Activated T-helper 9 cell treated with anti-CD3 and anti-CD28 coated beads, Interleukin-2, amount 50 U/mL, for 16 hours (primary cell): ENCODE measurements around the gene RPS14.
"Not testable (repeated sequence)": the region's sequence is repeated elsewhere in the genome, so short reads cannot be mapped to it uniquely, and the experiment has no call there.

Experiments used
- DNase-seq: peaks from one replicate; pipeline ENCODE4 v3.0.0-alpha.2; 2020; ENCODE audit warnings: low read depth

The RPS14 gene

GRCh38 chr5:150443242-150444075 is 6.1 kb downstream of the RPS14 start:
- DNase-seq, result no peak

- no peak for DNase-seq
Observed at GRCh38 chr5:150442699-150443080, 6.8 kb downstream of the RPS14 start.

- DNase-seq, result no peak
Observed at GRCh38 chr5:150441813-150442698, 7.5 kb downstream of the RPS14 start.

GRCh38 chr5:150440948-150441812 is 8.4 kb downstream of the RPS14 start:
- DNase-seq, result no peak

GRCh38 chr5:150438873-150439546 is 10.5 kb downstream of the RPS14 start:
- no peak for DNase-seq

- peak; percentile 80 for DNase-seq
Observed at GRCh38 chr5:150436141-150436680, 13.3 kb downstream of the RPS14 start.

GRCh38 chr5:150434464-150434863 is 15.1 kb downstream of the RPS14 start:
- DNase-seq, result no peak

- no peak for DNase-seq
Observed at GRCh38 chr5:150431574-150431973, 18.0 kb downstream of the RPS14 start.

- DNase-seq, result no peak
Observed at GRCh38 chr5:150431048-150431447, 18.5 kb downstream of the RPS14 start.

- DNase-seq, result no peak
Observed at GRCh38 chr5:150429410-150429873, 20.1 kb downstream of the RPS14 start.

GRCh38 chr5:150428978-150429377 is 20.6 kb downstream of the RPS14 start:
- no peak for DNase-seq

- no peak for DNase-seq
Observed at GRCh38 chr5:150428106-150428876, 21.2 kb downstream of the RPS14 start.

GRCh38 chr5:150426165-150426564 is 23.4 kb downstream of the RPS14 start:
- DNase-seq, result not testable (repeated sequence)

GRCh38 chr5:150422758-150423157 is 26.8 kb downstream of the RPS14 start:
- no peak for DNase-seq

GRCh38 chr5:150422075-150422474 is 27.5 kb downstream of the RPS14 start:
- no peak for DNase-seq

GRCh38 chr5:150419630-150420270 is 29.8 kb downstream of the RPS14 start:
- no peak for DNase-seq

- not testable (repeated sequence) for DNase-seq
Observed at GRCh38 chr5:150413902-150414790, 35.4 kb downstream of the RPS14 start.

GRCh38 chr5:150413176-150413901 is 36.2 kb downstream of the RPS14 start:
- DNase-seq, result no peak
